Mucosa of descending colon (tissue), 3 donors: ENCODE data around the gene ZHX3. TPM values are rescaled to one million over a fixed set of nuclear protein-coding genes. Genes with fewer than 3 reads are reported as not detected.

Source experiments
- ATAC-seq: fragments of 200-7000 bp; cut with Tn5 transposase; one replicate; pipeline ENCODE4 v1.9.1; 2020; ENCODE audit warnings: mild to moderate bottlenecking, moderate library complexity
- DNase-seq, 3 donors: peaks; one replicate each; pipeline ENCODE4 v3.0.0-alpha.2; 2020
- H3K36me3 ChIP-seq: fragments of 200-600 bp; one replicate; pipeline ENCODE4 v1.8.0; 2021; ENCODE audit warnings: low read depth, mild to moderate bottlenecking
- H3K4me1 ChIP-seq: fragments of 200-600 bp; one replicate; pipeline ENCODE4 v1.8.0; 2021; ENCODE audit warnings: low read depth, mild to moderate bottlenecking
- H3K4me3 ChIP-seq: fragments of 200-600 bp; one replicate; pipeline ENCODE4 v1.8.0; 2021; ENCODE audit warnings: mild to moderate bottlenecking
- H3K9me3 ChIP-seq: fragments of 200-600 bp; one replicate; pipeline ENCODE4 v1.8.0; 2021; ENCODE audit warnings: mild to moderate bottlenecking
- intact Hi-C, 2 donors: fragments of 100-400 bp; cut with DNase I in 1 of 2; cut with micrococcal nuclease in 1 of 2; formaldehyde crosslinking; loops; one replicate each; pipeline versions ENCODE4 v1.11.0 to v1.11.1; 2022; cut with DNase I, micrococcal nuclease
- total RNA-seq, 3 donors: library from RNA; stranded (reverse); fragmentation: NEBNext Ultra II Directional in 2 of 3; extraction: Animal tissue kit (Norgen Biotek cat#: 25700) in 2 of 3; gene quantifications; one replicate each; pipeline versions ENCODE4 v1.2.1 to v1.2.4, GENCODE V29; 2021 to 2023
- TF ChIP-seq, protein P1 (sequence below): fragments of 200-600 bp; IDR thresholded peaks from one replicate; pipeline ENCODE4 v1.8.0; 2022; ENCODE audit warnings: antibody characterized with exemption, mild to moderate bottlenecking
- donor health status: DM: no; HTN: no; CAD: no; lungs with moderate emphysema.
- donor health status: DM: no; HTN: no; CAD: no.
- donor health status: DM: no; HTN: yes; CAD: no.

The ZHX3 gene
- total RNA-seq, 3 donors from 2014 or later: 24.5 to 84.5 (median 32.8) TPM

GRCh38 chr20:41196653-41197225 is 120.8 kb downstream of the ZHX3 start:
- TF ChIP-seq, protein P1, sequence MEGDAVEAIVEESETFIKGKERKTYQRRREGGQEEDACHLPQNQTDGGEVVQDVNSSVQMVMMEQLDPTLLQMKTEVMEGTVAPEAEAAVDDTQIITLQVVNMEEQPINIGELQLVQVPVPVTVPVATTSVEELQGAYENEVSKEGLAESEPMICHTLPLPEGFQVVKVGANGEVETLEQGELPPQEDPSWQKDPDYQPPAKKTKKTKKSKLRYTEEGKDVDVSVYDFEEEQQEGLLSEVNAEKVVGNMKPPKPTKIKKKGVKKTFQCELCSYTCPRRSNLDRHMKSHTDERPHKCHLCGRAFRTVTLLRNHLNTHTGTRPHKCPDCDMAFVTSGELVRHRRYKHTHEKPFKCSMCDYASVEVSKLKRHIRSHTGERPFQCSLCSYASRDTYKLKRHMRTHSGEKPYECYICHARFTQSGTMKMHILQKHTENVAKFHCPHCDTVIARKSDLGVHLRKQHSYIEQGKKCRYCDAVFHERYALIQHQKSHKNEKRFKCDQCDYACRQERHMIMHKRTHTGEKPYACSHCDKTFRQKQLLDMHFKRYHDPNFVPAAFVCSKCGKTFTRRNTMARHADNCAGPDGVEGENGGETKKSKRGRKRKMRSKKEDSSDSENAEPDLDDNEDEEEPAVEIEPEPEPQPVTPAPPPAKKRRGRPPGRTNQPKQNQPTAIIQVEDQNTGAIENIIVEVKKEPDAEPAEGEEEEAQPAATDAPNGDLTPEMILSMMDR: no peak
- no peaks in the 10 kb centered on the region for H3K4me1 ChIP-seq
- H3K4me3 ChIP-seq: no peak overlapping the region
- H3K36me3 ChIP-seq: no peaks in the 10 kb centered on the region
- peaks cover 17% of the 10 kb centered on the region for H3K9me3 ChIP-seq
- intact Hi-C loops: no loop called here
- ATAC-seq (no peak), DNase-seq (no peak)

DNA sequence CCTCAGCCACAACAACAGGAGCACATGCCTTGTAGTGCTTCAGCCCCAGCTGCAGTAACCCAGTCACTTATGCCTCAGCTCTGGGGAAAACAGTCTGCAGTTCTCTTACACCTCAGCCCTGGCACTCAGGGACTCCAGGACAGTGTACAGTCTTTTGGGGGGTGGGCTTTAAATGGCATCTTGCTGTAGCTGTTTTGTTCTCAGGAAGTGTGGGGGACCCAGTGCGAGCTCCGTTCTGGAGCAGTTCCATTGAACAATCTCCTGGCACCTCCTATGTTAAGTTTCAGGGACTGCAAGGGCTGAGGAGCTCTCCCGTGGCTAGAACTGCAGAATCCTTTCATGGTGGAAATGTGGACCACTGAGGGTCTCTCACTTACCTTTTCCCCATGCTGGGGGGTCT is 125.0 kb downstream of the ZHX3 start:
- ATAC-seq (no peak), DNase-seq (no peak)
- intact Hi-C loops: no loop called here
- H3K4me1 ChIP-seq: no peaks in the 10 kb centered on the region
- no peaks in the 10 kb centered on the region for H3K36me3 ChIP-seq
- TF ChIP-seq, protein P1: no peak
- H3K4me3 ChIP-seq: no peak overlapping the region
- peaks cover 14% of the 10 kb centered on the region for H3K9me3 ChIP-seq

DNA sequence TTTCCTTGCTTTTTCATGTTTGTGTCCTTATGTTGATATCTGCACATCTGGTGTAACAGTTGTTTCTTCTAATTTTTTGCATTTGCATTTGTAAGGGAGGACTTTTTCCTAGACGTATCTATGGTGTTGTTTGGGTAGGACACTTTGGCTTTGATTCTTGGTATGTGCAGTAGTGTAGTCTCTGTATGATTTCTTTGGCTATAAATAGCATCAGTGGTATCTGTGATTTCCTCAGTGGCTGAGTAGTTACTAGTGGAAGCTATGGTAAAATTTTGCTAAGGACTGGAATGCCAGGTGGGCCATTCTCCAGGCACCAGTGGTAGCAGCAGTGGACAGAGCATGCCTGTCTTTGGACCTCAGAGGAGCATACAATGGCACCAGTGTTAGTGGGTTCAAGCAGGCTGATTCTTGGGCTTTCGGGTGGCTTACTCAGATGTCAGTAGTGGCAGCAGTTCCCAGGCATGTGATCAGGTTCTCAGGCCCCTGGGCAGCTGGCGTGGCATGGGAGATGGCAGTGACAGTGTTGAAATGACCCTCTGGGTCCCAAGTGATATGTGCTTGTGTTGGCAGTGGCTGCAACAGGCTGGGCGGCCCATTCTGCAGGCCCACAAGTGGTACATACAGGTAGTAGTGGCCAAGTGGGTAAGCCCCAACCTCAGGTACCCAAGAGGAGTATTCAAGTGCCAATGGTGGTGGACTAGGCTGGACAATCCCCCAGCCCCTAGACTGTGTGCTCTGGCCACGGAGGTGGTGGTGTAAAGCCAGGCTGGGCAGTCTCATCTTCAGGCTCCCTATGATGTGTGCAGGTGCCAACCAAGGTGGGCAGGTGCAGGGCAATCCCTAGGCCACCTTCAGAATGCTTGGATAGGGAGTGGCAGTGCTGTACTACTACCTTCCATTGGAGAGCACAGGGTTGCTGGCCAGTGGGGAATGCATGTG is 125.7 kb downstream of the ZHX3 start:
- no peak overlapping the region for H3K4me3 ChIP-seq
- peaks cover 14% of the 10 kb centered on the region for H3K9me3 ChIP-seq
- ATAC-seq (no peak), DNase-seq (no peak)
- TF ChIP-seq, protein P1: no peak
- H3K4me1 ChIP-seq: no peaks in the 10 kb centered on the region
- no peaks in the 10 kb centered on the region for H3K36me3 ChIP-seq
- intact Hi-C loops: no loop called here

GRCh38 chr20:41187668-41188067 is 129.9 kb downstream of the ZHX3 start:
- no peak for ATAC-seq
- TF ChIP-seq, protein P1: no peak
- DNase-seq: no peak
- H3K4me3 ChIP-seq: no peak overlapping the region
- intact Hi-C loops: no loop called here
- no peaks in the 10 kb centered on the region for H3K36me3 ChIP-seq
- no peaks in the 10 kb centered on the region for H3K4me1 ChIP-seq
- peaks cover 9% of the 10 kb centered on the region for H3K9me3 ChIP-seq

DNA sequence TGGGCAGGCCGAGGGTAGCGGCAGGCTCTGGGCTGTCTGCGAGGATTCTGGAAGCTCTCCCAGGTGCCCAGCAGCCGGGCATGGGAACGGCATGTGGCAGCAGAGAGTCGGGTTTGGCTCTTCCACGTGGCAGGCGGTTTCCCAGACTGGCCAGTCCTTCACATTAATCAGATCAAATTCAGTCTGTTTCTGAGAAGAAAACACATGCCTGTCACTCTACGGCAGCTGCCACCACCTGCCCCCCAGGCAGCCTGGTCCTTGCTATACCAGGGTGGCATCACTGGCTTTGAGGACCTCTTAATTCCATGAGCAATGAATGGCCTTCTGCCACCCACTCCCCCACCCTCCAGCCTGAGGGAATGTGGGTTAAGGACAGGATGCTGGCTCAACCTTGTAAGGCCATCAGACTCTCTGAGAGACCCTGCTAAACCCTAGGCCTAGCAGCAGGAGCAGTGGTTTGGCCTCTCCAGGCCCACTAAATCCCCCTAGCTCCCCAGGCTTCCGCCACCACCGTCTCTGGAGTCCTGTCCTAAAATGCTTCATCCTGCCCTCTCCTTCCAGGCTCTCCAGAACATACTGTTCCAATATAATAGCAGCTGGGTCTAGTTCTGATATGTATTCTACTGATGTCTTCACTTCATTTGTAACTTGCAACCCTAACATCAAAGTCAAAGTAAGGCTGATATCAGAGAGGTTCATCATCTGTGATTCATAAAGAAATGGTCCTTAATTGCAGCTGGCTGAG is 132.3 kb downstream of the ZHX3 start:
- intact Hi-C loops: no loop called here
- H3K4me3 ChIP-seq: no peak overlapping the region
- no peaks in the 10 kb centered on the region for H3K4me1 ChIP-seq
- TF ChIP-seq, protein P1: no peak
- ATAC-seq: no peak
- DNase-seq: no peak
- H3K36me3 ChIP-seq: no peaks in the 10 kb centered on the region
- H3K9me3 ChIP-seq: peaks cover 4% of the 10 kb centered on the region
